ENCODE results near the gene MAP2.

GRCh38 chr2:209536363-209536762, 112.5 kb downstream of the MAP2 start:
- no peak for TF ChIP-seq EZH2 (IDR thresholded peaks at IDR 0.05; ENCODE audit: low read depth)
- TF ChIP-seq CTCF (conservative IDR thresholded peaks at IDR 0.05): no peak

Data from PC-9 (cell line).